ENCODE data around the gene CIT. TPM values are rescaled to one million over a fixed set of nuclear protein-coding genes. Genes with fewer than 3 reads are reported as not detected.

CIT gene
- total and polyA plus RNA-seq, 8 donors = 0.38 to 2.7 (median 0.84) TPM

DNA sequence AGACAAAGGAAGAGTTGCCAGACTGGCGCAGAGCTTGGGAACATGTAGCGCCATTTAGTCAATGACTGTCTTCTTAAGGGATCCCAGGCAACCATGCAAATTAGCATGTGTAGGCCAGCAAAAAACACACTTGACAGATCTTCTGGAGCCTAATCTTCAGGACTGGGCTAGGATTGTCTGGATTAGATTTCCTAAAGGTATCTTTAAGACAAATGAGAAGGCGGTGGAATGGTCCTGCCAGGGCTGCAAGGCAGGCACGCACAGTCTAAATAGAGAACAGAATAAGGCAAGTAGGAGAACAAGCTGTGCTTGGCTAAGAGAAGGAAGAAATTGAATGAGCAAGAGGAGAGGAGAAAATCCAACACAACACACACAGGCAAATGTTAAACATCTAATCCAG, 80.0 kb downstream of the CIT start:
- Histone ChIP-seq H3K27ac (no peak overlapping the region), H3K36me3 (no peaks in the 10 kb centered on the region), H3K9me3 (no peaks in the 10 kb centered on the region), H3K4me1 (no peaks in the 10 kb centered on the region), H3K27me3 (no peaks in the 10 kb centered on the region), H3K4me3 (no peak overlapping the region)
- DNase-seq (no peak), FAIRE-seq (no peak), ATAC-seq (no peak)
- TF ChIP-seq, protein P1, sequence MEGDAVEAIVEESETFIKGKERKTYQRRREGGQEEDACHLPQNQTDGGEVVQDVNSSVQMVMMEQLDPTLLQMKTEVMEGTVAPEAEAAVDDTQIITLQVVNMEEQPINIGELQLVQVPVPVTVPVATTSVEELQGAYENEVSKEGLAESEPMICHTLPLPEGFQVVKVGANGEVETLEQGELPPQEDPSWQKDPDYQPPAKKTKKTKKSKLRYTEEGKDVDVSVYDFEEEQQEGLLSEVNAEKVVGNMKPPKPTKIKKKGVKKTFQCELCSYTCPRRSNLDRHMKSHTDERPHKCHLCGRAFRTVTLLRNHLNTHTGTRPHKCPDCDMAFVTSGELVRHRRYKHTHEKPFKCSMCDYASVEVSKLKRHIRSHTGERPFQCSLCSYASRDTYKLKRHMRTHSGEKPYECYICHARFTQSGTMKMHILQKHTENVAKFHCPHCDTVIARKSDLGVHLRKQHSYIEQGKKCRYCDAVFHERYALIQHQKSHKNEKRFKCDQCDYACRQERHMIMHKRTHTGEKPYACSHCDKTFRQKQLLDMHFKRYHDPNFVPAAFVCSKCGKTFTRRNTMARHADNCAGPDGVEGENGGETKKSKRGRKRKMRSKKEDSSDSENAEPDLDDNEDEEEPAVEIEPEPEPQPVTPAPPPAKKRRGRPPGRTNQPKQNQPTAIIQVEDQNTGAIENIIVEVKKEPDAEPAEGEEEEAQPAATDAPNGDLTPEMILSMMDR (IDR thresholded peaks at IDR 0.05) = no peak
- 97 to 98% methylated on average over 4 of the region's 4 CpGs for WGBS, 2 donors
- intact Hi-C loops (cut with DNase I) = no loop called here

DNA sequence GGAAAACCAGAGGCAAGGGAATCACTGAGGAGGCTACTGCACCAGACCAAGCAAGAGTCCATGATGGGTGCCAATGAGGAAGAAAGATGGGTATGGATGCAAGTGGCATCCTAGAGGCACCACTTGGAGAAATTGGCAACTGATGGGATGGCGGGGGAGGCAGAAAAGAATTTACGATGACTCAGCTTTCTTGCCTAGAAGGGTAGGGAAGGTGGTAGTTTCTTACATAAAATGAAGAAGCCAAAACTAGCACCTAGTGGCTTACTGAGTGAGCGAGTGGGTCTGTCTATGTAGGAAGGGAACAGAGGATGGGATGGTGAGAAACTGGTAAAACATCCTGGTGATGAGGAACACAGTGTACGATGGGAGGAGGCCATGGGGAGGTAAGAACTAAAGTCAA, 80.8 kb downstream of the CIT start:
- Histone ChIP-seq H3K27ac (no peak overlapping the region), H3K4me3 (no peak overlapping the region), H3K27me3 (no peaks in the 10 kb centered on the region), H3K4me1 (no peaks in the 10 kb centered on the region), H3K36me3 (no peaks in the 10 kb centered on the region), H3K9me3 (no peaks in the 10 kb centered on the region)
- DNase-seq = no peak
- FAIRE-seq = no peak
- WGBS, 2 donors = 97% methylated on average over 4 of the region's 4 CpGs
- ATAC-seq = no peak
- intact Hi-C loops (cut with DNase I) = no loop called here
- TF ChIP-seq, protein P1 (IDR thresholded peaks at IDR 0.05) = no peak

DNA sequence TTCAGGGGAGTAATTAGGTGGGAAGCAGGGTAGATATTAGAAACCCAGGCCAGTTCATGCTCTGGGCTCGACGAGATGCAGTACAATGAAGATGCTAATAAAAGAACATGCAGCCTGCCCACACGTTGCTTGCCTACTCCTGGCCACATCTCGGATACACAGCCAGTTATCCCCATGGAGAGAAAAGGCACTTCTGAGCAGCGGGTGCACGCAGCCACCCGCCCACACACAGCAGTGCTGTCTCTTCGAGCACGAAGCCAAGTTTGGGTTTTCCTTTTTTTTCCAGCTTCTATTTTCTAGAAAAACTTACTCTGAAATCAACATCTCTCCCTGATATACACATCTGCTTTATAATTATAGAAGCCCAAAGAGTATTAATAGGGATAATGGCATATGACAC, 85.7 kb downstream of the CIT start:
- Histone ChIP-seq H3K36me3 (no peaks in the 10 kb centered on the region), H3K27me3 (no peaks in the 10 kb centered on the region), H3K4me1 (no peaks in the 10 kb centered on the region), H3K4me3 (no peak overlapping the region), H3K9me3 (no peaks in the 10 kb centered on the region), H3K27ac (no peak overlapping the region)
- intact Hi-C loops (cut with DNase I) = no loop called here
- FAIRE-seq = no peak
- no peak for ATAC-seq
- TF ChIP-seq, protein P1 (IDR thresholded peaks at IDR 0.05) = no peak
- WGBS, 2 donors = 87 to 90% methylated on average over 9 of the region's 9 CpGs
- DNase-seq = no peak

DNA sequence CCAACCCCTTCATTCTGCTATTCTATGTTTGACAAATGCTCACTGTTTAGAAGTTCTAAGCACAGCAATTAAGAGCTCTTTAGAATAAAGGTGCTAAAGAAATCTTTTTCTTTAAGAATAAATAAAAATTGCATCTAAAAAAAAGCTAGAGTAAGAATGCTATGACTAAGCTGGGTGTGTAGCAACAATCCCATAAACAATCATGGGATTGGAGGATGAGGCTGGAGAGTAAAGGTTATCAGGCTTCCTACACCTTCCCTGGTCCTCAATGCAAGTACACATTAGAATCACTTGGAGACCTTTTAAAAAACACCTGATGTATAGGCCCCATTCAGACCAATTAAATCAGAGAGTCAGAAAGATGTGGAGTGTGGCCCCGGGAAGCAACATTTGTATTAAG, 88.3 kb downstream of the CIT start:
- WGBS, 2 donors = 92 to 97% methylated on average over 1 of the region's 1 CpG
- TF ChIP-seq, protein P1 (IDR thresholded peaks at IDR 0.05) = no peak
- no peak overlapping the region for H3K4me3 ChIP-seq
- no peak for DNase-seq
- H3K9me3 ChIP-seq = no peaks in the 10 kb centered on the region
- no peak for ATAC-seq
- intact Hi-C loops (cut with DNase I) = loop anchor here in 1 of 3 donors (10.0 kb wide), 1 partner anchor 124 kb away; the partner anchor contains the start of gene PRKAB1
- H3K27ac ChIP-seq = no peak overlapping the region
- no peaks in the 10 kb centered on the region for H3K36me3 ChIP-seq
- no peak for FAIRE-seq
- no peaks in the 10 kb centered on the region for H3K27me3 ChIP-seq
- H3K4me1 ChIP-seq = no peaks in the 10 kb centered on the region

DNA sequence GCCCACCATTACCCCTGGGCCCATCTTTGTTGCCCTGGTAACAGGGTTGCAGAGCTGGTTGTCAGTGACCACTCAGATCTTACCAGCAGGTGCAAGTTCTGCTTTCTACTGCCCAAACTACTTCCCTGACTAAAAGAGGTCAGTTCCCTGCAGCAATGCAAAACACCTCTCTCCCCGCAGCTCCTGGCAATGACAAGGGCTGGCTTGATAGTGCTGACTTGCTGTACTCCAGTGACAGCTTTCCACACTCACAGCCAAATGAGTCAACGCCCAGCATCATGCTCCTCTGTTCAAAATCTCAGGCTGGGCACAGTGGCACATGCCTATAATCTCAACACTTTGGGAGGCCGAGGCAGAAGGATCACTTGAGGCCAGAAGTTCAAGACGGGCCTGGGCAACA, 90.6 kb downstream of the CIT start:
- TF ChIP-seq, protein P1 (IDR thresholded peaks at IDR 0.05) = no peak
- Histone ChIP-seq H3K27me3 (no peaks in the 10 kb centered on the region), H3K27ac (no peak overlapping the region), H3K9me3 (no peaks in the 10 kb centered on the region), H3K4me1 (no peaks in the 10 kb centered on the region), H3K4me3 (no peak overlapping the region), H3K36me3 (no peaks in the 10 kb centered on the region)
- ATAC-seq (no peak), FAIRE-seq (no peak), DNase-seq (no peak)
- intact Hi-C loops (cut with DNase I) = loop anchor here in 1 of 3 donors (10.0 kb wide), 1 partner anchor 122 kb away; the partner anchor contains the start of gene PRKAB1
- 93 to 99% methylated on average over 4 of the region's 4 CpGs for WGBS, 2 donors

Measured in pancreas (tissue), 10 donors.